Activated T-helper 1 cell treated with anti-CD3 and anti-CD28 coated beads, Interleukin-12 subunit alpha, Interleukin-12 subunit beta, Interleukin-2, Interleukin-4 antibody, amounts not matched to agents 30 ng/mL and 10 ng/mL and 1 ng/mL, durations not matched to agents 14 hours and 24 hours and 36 hours (primary cell): Measurements from ENCODE around the gene PPT1. TPM values are rescaled to one million over a fixed set of nuclear protein-coding genes. Genes with fewer than 3 reads are reported as not detected.
A peak's percentile ranks its signal among the peaks of the same experiment; 100 is the strongest.
"Not testable (repeated sequence)": the region's sequence is repeated elsewhere in the genome, so short reads cannot be mapped to it uniquely, and the experiment has no call there.

ENCODE experiments used
- DNase-seq: peaks from one replicate; pipeline ENCODE4 v3.0.0; 2021; ENCODE audit warnings: low spot score
- H3K27ac Mint-ChIP-seq: one replicate; pipeline ENCODE4 v1.8.0; 2021; ENCODE audit warnings: mild to moderate bottlenecking, mixed read lengths
- H3K27me3 Mint-ChIP-seq: one replicate; pipeline ENCODE4 v1.8.0; 2022; ENCODE audit warnings: mild to moderate bottlenecking, moderate library complexity, mixed read lengths; ENCODE audit not compliant: insufficient read depth
- H3K36me3 Mint-ChIP-seq: one replicate; pipeline ENCODE4 v1.8.0; 2021; ENCODE audit warnings: low read depth, mixed read lengths
- H3K4me1 Mint-ChIP-seq: one replicate; pipeline ENCODE4 v1.8.0; 2021; ENCODE audit warnings: low read depth, mixed read lengths
- H3K4me3 Mint-ChIP-seq: one replicate; pipeline ENCODE4 v1.8.0; 2021; ENCODE audit warnings: mild to moderate bottlenecking, moderate library complexity, mixed read lengths
- H3K9me3 Mint-ChIP-seq: one replicate; pipeline ENCODE4 v1.8.0; 2021; ENCODE audit warnings: mixed read lengths
- intact Hi-C: fragments of 100-400 bp; cut with micrococcal nuclease; formaldehyde crosslinking; loops from one replicate; pipeline ENCODE4 v1.15.1; 2024
- total RNA-seq: library from RNA; stranded (reverse); gene quantifications from 2 replicates; pipeline ENCODE4 v1.2.3, GENCODE V29; 2022

Gene PPT1
- total RNA-seq, 1 donor from 2014 or later = 110 TPM

DNA sequence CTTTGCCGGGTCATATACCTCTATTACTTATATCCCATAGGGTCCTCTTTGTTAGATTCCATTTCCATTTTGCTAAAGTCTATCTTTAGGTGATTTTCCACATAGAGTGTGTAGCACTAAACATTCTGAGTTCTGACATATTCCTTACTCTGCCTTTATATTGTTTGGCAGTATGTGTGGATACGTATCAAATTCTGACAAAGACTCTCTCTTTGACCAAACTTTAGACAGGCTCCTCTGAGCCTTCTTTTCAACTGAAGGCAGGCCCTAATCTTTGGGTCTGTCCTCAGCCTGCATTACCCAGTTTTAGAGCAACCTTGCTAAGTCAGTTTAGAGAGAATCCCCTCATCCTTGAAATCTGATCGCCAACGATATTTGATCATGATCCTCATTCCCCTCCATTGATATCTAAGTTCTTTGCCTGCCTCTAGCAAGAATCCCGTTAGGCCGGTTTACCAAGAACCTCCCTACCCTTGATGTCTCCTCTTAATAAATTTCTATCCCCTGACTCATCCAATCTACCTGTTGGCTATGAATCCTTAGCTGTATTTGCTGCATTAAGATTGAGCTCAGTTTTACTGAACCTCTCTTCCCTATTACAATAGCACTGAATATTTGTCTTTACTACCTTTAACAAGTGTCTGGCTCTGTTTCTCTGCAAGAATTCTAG is 10.4 kb upstream of the PPT1 start:
- Mint-ChIP-seq H3K9me3 (peaks cover 44% of the 10 kb centered on the region), H3K36me3 (no peaks in the 10 kb centered on the region), H3K27me3 (peaks cover 28% of the 10 kb centered on the region), H3K27ac (no peak overlapping the region), H3K4me1 (no peaks in the 10 kb centered on the region), H3K4me3 (no peak overlapping the region)
- no peak for DNase-seq
- intact Hi-C loops = no loop called here

DNA sequence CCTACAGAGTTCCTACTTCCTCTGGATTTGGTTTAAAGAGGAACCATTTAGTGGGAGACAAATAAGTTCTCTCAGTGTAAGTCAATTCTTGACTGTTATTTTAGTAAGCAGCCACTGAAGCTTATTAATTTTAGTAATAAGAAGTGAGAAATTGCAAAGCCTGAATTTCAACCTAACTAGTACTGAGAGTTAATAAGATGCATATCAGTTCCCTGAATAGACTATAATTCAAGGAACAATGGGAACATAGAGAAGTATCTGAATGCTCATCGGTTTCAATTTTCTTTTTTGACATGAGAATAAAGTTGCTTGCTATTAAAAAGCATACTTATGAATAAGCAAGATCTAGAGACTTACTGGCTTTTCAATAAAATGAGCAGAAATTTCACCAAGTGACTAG is 8.0 kb upstream of the PPT1 start:
- Mint-ChIP-seq H3K4me3 (no peak overlapping the region), H3K27ac (no peak overlapping the region), H3K36me3 (peaks cover 2% of the 10 kb centered on the region), H3K4me1 (no peaks in the 10 kb centered on the region), H3K9me3 (peaks cover 28% of the 10 kb centered on the region), H3K27me3 (peaks cover 31% of the 10 kb centered on the region)
- intact Hi-C loops = no loop called here
- DNase-seq = no peak

DNA sequence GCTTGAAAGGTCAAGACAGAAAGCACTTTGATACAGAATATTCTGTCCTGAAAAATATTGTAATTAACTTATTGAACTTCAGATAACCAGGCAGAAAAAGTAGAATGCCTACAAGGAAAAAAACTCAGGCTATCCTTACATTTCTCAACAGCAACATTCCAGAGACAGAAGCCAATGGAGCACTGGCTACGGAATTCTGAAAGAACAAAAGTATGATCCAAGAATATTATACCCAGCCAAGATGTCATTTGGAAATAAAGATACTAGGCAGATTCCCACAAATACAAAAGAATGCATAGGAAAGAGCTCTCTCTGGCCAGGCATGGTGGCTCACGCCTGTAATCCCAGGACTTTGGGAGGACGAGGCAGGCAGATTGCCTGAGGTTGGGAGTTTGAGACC is 5.8 kb upstream of the PPT1 start:
- peaks cover 2% of the 10 kb centered on the region for H3K36me3 Mint-ChIP-seq
- H3K4me3 Mint-ChIP-seq = no peak overlapping the region
- H3K9me3 Mint-ChIP-seq = peaks cover 15% of the 10 kb centered on the region
- no peak for DNase-seq
- H3K27me3 Mint-ChIP-seq = peaks cover 17% of the 10 kb centered on the region
- H3K4me1 Mint-ChIP-seq = no peaks in the 10 kb centered on the region
- intact Hi-C loops = no loop called here
- H3K27ac Mint-ChIP-seq = no peak overlapping the region

DNA sequence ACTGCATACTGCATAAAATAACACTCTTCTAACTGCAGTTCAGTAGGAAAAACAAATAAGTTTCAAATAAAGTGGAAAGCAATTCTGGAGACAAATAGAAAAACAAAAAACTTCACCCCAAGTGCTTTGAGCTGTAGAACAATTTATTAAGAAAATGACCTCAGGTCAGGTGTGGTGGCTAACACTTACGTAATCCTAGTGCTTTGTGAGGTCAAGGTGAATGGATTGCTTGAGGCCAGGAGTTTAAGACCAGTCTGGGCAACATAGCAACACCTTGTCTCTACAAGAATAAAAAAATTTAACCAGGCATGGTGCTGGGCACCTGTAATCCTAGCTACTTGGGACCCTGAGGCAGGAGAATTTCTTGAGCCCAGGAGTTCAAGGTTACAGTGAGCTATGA is 5.0 kb upstream of the PPT1 start:
- no peak overlapping the region for H3K27ac Mint-ChIP-seq
- H3K4me1 Mint-ChIP-seq = peaks cover 8% of the 10 kb centered on the region
- peaks cover 15% of the 10 kb centered on the region for H3K9me3 Mint-ChIP-seq
- intact Hi-C loops = no loop called here
- H3K27me3 Mint-ChIP-seq = peaks cover 17% of the 10 kb centered on the region
- no peak overlapping the region for H3K4me3 Mint-ChIP-seq
- no peak for DNase-seq
- peaks cover 2% of the 10 kb centered on the region for H3K36me3 Mint-ChIP-seq

DNA sequence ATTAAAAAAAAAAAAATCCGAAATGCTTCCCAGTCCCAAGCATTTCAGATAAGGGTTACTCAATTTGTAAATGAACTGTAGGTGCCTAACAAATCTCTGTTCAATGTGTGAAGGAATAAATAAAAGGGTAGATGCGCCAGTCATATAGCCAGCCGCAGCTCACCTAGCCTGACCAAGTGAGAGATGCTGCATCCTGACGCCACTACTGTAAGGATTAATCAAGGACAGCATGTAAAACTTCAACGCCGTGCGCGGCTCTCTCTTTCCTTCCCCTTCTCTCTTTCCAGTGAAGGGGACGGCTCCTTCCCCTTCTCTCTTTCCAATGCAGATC is 441 bp downstream of the PPT1 start:
- no peaks in the 10 kb centered on the region for H3K9me3 Mint-ChIP-seq
- intact Hi-C loops = loop anchor here (2.0 to 5.0 kb wide), 5 partner anchors 18 to 246 kb away; partner anchors contain the start of genes CAP1 and COL9A2
- peaks cover 25% of the 10 kb centered on the region for H3K36me3 Mint-ChIP-seq
- peaks cover 42% of the 10 kb centered on the region for H3K4me1 Mint-ChIP-seq
- peak overlapping the region; percentile 97 for H3K4me3 Mint-ChIP-seq
- H3K27ac Mint-ChIP-seq = peak overlapping the region; percentile 96
- H3K27me3 Mint-ChIP-seq = peaks cover 5% of the 10 kb centered on the region
- no peak for DNase-seq

DNA sequence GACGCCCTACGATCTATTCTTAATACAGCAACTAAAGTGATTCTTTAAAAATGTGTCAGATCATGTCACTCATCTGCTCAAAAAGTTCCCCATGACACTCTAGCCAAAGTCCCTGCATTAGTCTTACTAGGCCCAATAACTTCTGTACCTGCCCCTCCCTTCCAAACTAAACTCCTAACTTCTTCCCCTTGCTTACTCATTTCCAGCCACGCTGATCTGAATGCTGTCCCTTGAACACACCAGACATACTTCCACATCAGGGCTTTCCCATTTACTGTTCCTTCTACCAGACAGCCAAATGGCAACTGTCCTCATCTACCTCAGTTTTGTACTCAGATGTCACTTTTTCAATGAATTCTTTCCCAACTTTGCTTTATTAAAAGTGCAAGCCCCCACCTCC is 1.2 kb downstream of the PPT1 start:
- H3K27ac Mint-ChIP-seq = peak overlapping the region; percentile 24

DNA sequence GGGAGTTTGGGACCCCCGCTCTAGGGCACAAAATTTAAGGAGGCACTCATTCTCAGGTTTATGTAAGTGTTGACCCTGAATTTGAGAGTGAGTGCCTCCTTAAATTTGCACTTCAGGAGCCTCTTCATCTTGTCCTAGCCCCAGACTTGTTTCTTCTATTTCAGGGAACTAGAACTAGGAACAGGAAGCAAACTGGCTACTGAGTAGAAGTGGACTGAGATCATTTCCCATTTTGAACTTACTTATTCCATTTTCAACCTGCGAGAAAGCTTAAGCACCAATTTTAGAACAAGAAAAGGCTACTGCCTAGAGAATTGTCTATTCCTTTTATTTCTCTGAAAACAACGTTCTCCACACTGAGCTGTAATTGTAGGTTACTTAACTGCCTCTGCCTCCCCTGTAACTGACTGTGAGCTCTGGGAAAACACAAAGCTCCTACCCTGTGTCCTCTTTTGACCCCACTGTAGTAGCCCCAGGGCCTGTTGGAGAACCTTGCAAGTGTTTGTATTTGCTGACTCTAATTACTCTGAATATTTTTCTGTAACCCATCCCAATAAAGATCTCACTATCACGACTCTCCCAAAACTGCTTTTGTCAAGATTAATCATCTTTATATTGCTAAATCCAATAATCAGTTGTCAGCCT is 2.5 kb downstream of the PPT1 start:
- intact Hi-C loops = loop anchor here (5.0 kb wide), 3 partner anchors 148 to 248 kb away; partner anchors contain the start of gene COL9A2
- Mint-ChIP-seq H3K36me3 (peaks cover 34% of the 10 kb centered on the region), H3K9me3 (no peaks in the 10 kb centered on the region)

More for the DNA sequence above, 1.2 kb downstream of the PPT1 start:
- intact Hi-C loops = loop anchor here (2.0 to 5.0 kb wide), 5 partner anchors 17 to 246 kb away; partner anchors contain the start of genes CAP1 and COL9A2
- Mint-ChIP-seq H3K9me3 (no peaks in the 10 kb centered on the region), H3K4me3 (peak overlapping the region; percentile 53), H3K4me1 (peaks cover 42% of the 10 kb centered on the region), H3K27me3 (peaks cover 2% of the 10 kb centered on the region), H3K36me3 (peaks cover 30% of the 10 kb centered on the region)
- no peak for DNase-seq

DNA sequence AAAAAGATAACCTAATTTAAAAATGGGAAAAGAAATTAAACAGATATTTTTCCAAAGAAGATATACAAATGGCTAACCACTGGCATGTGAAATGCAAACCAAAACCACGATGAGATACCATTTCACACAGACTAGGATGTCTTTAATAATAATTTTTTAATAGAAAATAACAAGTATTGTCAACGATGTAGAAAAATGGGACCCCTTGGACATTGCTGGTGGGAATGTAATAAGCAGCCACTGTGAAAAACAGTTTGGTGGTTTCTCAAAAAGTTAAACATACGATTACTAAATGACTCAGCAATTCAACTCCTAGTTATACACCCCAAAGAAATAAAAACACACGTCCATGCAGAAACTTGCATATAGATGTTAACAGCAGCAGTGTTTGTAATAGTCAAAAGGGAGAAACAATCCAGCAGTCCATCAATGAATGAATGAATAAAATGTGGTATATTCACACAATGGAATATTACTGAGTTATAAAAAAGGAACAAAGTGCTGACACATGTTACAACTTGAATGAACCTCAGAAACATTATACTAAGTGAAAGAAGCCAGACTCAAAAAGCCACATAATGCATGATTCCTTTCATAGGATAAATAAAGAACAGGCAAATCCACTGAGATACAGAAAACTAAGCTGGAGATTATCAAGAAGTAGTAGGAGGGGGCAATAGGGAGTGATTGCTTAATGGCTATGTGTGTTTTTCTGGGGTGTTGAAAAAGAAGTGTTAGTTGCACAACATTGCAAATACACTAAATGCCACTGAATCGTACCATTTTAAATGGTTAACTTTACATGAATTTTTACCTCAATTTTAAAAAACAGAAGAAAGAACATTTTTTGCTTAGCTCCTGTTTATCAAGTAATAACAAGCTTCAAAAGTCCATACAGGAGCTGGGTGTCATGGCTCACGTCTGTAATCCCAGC is 4.1 kb downstream of the PPT1 start:
- Mint-ChIP-seq H3K36me3 (peaks cover 44% of the 10 kb centered on the region), H3K4me3 (no peak overlapping the region), H3K27me3 (peaks cover 2% of the 10 kb centered on the region), H3K4me1 (peaks cover 42% of the 10 kb centered on the region), H3K27ac (no peak overlapping the region), H3K9me3 (no peaks in the 10 kb centered on the region)
- DNase-seq = no peak
- intact Hi-C loops = no loop called here

More for the DNA sequence above, 2.5 kb downstream of the PPT1 start:
- no peak for DNase-seq
- no peak overlapping the region for H3K27ac Mint-ChIP-seq
- no peak overlapping the region for H3K4me3 Mint-ChIP-seq
- H3K4me1 Mint-ChIP-seq = peaks cover 42% of the 10 kb centered on the region
- peaks cover 2% of the 10 kb centered on the region for H3K27me3 Mint-ChIP-seq

DNA sequence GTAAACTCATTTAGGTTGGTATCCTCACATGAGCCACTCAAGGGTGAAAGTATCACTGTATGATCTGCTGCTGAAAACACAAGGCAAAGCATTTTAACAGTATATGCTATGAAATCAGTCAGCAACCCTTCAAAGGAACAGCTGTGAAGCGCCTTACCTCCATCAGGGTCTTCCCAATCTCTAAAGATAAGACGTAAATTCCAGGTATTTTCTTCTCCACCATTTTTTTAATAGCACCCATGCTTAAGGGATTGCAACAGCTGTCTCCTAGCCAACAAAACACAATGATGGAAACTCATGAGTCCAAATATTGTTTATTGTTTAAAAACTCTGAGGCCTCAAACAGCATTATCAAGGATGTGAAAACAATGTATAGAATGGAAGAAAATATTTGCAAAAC is 4.8 kb downstream of the PPT1 start:
- Mint-ChIP-seq H3K4me3 (no peak overlapping the region), H3K9me3 (no peaks in the 10 kb centered on the region), H3K27me3 (no peaks in the 10 kb centered on the region), H3K4me1 (peaks cover 36% of the 10 kb centered on the region), H3K27ac (no peak overlapping the region), H3K36me3 (peaks cover 49% of the 10 kb centered on the region)
- intact Hi-C loops = no loop called here
- DNase-seq = no peak

DNA sequence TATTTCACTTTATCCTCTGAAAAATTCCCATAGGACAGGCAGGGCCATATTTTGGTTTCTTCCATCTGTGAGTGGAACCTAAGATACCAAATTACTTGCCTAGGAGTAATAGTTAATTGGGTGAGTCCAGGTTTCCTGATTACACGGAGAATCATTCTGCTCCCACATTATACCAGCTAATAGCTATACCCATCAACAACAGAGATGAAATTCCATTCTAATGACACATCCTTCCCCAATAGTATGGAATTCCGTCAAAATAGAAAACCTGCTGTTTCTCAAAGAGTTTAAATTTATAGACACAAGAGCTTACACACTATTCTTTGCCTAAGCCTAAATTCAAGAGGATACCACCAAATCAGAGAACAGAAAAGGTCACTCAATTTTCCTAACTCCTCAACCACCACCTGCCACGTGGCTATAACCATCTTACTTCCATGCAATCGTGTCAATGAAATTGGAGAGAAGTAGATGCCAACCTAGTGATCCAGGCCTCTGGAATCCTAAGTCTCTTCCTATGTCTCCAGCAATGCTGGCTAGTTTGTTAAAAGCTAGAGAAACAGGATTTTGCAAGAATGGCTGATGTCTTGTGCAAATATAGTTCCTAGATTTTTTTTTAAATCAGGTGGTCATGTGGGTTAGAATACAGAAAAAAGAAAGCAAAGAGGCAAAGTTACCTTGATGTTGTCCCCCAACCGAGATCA is 6.2 kb downstream of the PPT1 start:
- Mint-ChIP-seq H3K27me3 (no peaks in the 10 kb centered on the region), H3K4me1 (peaks cover 22% of the 10 kb centered on the region), H3K27ac (no peak overlapping the region), H3K4me3 (no peak overlapping the region), H3K9me3 (no peaks in the 10 kb centered on the region), H3K36me3 (peaks cover 50% of the 10 kb centered on the region)
- intact Hi-C loops = no loop called here
- no peak for DNase-seq

DNA sequence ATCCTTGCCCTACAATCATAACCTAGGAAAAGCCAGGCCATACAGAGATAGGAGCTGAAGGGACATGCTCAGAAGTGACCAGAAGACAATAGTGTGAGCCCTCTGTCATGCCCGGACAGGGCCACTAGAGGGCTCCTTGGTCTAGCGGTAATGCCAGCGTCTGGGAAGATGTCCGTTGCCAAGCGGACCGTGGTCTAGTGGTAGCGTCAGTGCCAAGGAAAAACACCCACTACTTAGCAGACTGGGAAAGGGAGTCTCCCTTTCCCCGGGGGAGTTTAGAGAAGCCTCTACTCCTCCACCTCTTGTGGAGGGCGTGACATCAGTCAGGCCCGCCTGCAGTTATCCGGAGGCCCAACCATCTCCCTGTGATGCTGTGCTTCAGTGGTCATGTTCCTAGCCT is 12.3 kb downstream of the PPT1 start:
- H3K27me3 Mint-ChIP-seq, H3K4me3 Mint-ChIP-seq, H3K9me3 Mint-ChIP-seq: not testable (repeated sequence)
- Mint-ChIP-seq H3K27ac (peak overlapping the region; percentile 11), H3K4me1 (peaks cover 16% of the 10 kb centered on the region), H3K36me3 (peaks cover 52% of the 10 kb centered on the region)
- peak; percentile 22 for DNase-seq
- intact Hi-C loops = loop anchor here (1.0 kb wide), 1 partner anchor 254 kb away; no protein-coding TSS in a partner anchor

DNA sequence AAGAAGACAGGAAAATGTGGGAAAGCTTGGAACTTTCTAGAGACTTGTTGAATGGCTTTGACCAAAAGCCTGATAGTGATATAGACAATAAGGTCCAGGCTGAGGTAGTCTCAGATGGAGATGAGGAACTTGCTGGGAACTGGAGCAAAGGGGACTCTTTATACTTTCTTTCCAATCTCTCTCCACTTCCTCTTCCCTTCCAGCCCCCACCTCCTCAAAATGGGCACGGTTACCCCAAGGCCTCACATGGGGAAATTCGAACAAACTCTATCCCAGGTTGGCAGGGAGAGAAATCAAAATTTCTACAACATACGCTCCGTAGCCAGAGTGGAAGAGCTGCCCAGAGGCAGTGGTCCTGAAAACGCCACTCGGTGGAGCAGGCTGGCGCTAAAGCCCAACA is 15.2 kb downstream of the PPT1 start:
- Mint-ChIP-seq H3K4me3 (no peak overlapping the region), H3K36me3 (peaks cover 47% of the 10 kb centered on the region), H3K27ac (no peak overlapping the region), H3K27me3 (no peaks in the 10 kb centered on the region), H3K9me3 (no peaks in the 10 kb centered on the region), H3K4me1 (peaks cover 17% of the 10 kb centered on the region)
- no peak for DNase-seq
- intact Hi-C loops = no loop called here
